Measurements from ENCODE around the gene CEP162.
"Not testable (repeated sequence)": the region's sequence is repeated elsewhere in the genome, so short reads cannot be mapped to it uniquely, and the experiment has no call there.

Gene CEP162

DNA sequence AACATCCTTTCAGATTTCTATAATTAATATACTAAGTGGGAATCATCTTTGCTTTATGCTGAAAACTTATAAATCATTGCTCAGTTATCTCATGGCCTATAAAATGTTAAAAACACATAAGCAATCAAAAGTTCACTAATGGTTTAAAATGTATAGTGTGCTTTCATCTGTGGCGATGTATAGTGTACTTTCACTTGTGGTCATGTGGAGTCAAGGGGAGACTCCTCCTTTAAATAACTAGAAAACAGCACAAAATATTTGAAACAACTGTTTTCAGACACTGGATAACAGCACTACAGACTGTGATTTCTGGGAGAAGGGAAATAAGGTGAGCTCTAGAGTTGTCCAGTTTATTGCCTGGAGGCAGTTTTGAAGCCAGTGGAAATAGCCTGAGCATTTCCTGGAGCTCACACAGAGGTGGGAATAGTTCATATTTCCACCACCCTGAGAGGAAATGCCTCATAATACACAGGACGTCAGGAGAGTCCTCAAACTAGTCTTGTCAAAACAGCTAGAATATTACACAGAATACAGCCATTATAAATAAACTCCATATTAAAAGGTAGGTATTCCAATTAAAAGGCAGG is 89.4 kb downstream of the CEP162 start:
- DNase-seq: no peak

DNA sequence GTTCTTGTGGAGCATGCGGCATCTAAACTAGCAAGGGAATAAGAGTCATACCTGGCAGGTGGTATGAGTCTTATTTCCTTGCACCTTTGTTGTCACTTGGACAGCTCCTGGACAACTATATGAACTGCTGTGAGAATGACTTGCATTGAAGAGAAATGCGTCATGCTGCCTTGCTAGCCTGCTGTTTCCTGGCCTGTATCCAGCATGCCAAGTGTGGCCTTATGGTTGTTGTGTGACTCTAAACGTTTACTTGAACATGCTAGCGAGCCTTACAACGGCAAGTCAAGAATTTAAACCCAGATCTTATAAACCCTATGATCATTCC is 90.4 kb downstream of the CEP162 start:
- no peak for DNase-seq

DNA sequence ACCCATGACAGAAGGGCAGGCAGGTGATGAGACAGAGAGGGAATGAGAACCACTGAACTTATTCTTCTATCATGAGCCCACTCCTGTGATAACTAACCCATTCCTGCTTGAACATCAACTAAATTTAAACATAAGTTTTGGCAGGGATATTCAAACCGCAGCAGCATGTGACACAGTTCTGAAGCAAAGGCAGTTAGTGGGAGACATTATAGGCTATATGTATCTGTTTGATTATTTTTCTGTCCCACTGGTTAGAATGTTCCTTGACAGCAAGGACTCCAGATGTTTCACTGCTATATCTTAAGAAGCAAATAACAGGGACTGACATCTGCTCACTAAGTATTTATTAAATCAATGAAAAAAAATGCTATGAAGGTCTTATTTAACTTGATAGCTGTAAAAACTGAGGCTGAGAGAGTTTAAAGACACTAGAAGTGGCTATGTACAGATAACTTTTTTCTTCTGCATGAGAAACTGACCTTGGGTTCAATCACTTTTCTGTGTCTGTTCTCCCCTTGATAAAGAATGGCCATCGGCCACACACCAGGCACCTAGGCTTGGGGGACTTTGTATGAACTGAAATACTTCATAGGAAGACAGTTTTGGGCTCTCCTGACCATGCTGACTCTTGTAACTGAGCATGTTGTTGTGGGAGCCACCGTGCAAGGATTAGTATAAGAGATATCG is 90.9 kb downstream of the CEP162 start:
- DNase-seq: no peak

DNA sequence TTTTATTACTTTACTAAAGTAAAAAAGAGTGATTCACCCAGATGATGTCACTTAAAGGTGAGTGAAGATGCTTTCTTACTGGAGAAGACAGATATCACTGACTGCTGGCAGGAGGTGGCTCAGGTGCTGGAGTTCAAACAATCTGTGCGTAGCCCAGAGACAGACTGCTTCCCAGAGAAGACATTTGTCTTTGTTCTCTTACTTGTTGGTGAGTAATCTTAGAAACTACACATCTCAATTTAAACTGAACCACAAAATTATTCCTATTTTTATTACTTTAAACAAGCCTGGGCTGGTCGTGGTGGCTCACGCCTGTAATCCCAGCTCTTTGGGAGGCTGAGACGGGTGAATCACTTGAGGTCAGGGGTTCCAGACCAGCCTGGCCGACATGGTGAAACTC is 92.2 kb downstream of the CEP162 start:
- no peak for DNase-seq

DNA sequence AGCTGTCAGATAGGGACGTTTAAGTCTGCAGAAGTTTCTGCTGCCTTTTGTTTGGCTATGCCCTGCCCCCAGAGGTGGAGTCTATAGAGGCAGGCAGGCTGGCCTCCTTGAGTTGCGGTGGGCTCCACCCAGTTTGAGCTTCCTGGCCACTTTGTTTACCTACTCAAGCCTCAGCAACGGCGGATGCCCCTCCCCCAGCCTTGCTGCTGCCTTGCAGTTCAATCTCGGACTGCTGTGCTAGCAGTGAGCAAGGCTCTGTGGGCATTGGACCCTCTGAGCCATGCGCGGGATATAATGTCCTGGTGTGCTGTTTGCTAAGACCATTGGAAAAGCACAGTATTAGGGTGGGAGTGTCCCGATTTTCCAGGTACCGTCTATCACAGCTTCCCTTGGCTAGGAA is 94.1 kb downstream of the CEP162 start:
- not testable (repeated sequence) for DNase-seq

DNA sequence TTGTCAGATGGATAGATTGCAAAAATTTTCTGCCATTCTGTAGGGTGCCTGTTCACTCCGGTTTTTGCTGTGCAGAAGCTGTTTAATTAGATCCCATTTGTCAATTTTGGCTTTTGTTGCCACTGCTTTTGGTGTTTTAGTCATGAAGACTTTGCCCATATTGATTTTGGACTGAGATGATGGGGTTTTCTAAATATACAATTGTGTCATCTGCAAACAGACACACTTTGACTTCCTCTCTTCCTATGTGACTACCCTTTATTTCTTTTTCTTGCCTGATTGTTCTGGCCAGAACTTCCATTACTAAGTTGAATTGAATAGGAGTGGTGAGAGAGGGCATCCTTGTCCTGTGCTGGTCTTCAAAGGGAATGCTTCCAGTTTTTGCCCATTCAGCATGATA is 97.9 kb downstream of the CEP162 start:
- DNase-seq: not testable (repeated sequence)

DNA sequence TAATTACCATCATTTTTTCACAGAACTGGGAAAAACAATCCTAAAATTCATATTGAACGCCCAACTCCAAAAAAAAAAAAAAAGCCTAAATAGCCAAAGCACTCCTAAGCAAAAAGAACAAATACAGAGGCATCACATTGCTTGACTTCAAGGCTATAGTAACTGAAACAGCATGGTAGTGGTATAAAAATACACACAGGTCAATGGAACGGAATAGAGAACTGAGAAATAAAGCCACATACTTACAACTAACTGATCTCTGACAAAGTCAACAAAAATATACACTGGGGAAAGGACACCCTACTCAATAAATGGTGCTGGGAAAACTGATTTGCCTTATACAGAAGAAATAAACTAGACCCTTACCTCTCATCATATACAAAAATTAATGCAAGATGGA is 104.3 kb downstream of the CEP162 start:
- no peak for DNase-seq

DNA sequence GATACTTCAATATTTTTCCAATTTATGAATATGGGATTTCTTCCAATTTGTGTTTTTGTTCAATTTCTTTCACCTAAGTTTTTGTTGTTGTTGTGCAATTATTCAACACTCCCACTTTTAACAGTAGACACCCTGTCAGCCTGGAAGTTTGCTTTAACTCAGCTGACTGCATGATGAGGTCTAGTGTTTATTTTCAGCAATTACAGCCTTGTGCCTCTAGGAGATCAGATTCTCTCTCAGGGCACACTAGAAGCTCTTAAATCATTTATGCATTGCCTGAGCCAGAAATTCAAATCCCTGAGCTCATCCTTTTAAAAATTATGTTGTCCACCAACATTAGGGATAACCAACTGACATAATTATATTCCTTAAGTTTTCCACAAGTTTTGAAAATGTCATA is 108.2 kb downstream of the CEP162 start:
- DNase-seq: no peak

DNA sequence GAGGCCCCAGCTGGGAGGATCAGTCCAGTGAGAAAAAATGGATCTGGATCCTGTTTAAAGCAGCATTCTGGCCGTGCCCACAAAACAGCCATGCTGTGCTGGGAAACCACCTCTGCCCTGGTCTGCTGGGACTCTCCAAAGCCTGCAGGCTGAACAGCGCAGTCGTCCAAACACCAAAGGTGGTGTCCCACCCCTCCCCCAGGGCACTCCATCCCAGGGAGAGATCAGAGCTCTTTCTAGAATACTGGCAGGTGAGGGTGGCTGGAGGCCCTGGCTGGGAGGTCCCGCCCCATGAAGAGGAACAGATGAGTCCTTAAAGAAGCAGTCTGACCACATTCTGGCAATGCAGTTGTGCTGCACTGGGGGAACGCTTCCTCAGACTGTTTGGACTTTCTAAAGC is 109.3 kb downstream of the CEP162 start:
- no peak for DNase-seq

DNA sequence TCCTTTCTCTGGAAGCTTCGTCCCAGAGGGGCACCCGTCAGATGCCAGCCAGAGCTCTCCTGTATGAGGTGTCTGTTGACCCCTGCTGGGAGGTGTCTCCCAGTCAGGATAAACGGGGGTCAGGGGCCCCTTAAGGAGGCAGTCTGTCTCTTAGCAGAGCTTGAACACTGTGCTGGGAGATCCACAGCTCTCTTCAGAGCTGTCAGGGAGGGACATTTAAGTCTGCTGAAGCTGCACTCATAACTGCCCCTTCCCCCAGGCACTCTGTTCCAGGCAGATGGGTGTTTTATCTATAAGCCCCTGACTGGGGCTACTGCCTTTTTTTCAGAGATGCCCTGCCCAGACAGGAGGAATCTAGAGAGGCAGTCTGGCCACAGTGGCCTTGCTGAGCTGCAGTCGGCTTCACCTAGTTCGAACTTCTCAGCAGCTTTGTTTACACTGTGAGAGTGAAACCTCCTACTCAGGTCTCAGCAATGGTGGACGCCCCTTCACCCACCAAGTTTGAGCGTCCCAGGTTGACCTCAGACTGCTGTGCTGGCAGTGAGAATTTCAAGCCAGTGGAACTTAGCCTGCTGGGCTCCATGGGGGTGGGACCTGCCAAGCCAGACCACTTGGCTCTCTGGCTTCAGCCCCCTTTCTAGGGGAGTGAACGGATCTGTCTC is 112.4 kb downstream of the CEP162 start:
- not testable (repeated sequence) for DNase-seq

DNA sequence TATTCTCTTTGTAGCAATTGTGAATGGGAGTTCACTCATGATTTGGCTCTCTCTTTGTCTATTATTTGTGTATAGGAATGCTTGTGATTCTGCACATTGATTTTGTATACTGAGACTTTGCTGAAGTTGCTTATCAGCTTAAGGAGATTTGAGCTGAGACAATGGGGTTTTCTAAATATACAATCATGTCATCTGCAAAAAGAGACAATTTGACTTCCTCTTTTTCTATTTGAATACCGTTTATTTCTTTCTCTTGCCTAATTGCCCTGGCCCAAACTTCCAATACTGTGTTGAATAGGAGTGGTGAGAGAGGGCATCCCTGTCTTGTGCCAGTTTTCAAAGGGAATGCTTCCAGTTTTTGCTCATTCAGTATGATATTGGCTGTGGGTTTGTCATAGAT is 116.1 kb downstream of the CEP162 start:
- DNase-seq: not testable (repeated sequence)

DNA sequence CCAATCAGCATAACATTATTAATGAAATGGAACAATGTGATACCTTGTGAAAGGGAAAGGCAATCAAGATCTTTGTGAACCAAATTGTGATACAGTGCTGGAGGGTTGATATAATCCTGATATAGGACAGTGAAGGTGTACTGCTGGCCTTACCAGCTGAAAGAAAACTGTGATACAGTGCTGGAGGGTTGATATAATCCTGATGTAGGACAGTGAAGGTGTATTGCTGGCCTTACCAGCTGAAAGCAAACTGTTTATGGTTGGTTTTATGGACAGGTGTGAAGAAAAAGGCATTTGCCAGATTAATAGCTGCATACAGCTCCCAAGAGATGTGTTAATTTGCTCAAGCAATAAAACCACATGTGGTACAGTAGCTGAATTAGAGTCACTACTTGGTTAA is 119.9 kb downstream of the CEP162 start:
- no peak for DNase-seq

DNA sequence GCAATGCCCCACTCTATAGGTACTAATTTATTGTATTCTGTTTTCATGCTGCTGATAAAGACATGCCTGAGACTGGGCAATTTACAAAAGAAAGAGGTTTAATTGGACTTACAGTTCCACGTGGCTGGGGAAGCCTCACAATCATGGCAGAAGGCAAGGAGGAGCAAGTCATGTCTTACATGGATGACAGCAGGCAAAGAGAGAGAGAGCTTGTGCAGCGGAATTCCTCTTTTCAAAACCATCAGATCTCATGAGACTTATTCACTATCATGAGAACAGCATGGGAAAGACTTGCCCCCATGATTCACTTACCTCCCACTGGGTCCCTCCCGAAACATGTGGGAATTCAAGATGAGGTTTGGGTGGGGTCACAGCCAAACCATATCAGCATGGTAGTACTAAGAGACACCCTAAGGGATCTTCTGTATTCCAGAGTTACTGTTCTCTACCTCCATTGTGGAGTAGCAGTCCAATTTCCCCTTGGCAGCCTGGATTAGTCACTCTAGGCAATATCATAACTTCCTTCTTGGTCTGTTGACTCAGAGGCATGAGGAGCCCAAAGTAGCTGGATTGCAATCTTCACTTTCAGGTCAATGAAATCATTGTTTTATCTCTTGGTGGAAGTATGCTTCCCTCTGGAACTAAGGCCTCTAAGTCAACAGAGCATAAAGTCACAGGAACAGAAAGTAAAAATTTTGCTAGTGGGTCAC is 122.1 kb downstream of the CEP162 start:
- DNase-seq: not testable (repeated sequence)

DNA sequence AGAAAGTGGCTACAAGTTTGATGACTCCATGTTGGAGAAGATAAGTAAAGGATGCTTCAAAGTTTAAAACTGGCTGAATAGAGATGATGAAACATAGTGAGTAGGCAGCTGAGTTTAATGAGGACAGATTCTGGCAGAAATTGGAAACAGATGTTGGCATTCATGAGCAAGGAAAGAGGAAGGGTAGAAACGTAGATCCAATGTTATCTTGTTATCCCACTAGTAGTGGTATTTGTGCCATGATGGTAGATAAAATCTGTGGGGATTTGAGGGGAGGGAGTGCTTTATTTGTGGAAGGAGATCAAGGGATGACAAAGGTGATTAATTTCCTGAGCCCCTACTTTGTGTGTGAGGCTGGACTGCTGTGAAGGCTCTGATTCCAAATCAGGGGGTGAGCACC is 124.4 kb downstream of the CEP162 start:
- DNase-seq: no peak

DNA sequence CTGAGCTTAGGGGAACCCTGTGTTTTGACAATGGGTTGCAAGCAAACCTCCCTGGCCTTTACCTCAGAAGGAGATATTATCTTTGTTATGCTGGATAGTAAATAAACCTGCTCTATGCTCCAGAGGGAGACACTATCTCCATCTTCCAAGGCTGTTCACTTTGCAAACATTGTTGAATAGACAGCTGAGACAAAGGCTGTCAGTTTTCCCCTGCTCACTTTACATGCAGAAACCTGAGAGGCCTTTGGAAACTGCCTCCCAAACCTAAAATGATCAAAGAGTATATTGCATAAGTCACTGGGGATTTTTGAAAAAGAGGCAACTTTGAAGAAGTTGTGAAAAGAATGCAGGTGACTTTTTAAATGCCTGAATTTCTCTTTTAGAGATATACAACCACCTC is 132.3 kb downstream of the CEP162 start:
- DNase-seq: no peak

DNA sequence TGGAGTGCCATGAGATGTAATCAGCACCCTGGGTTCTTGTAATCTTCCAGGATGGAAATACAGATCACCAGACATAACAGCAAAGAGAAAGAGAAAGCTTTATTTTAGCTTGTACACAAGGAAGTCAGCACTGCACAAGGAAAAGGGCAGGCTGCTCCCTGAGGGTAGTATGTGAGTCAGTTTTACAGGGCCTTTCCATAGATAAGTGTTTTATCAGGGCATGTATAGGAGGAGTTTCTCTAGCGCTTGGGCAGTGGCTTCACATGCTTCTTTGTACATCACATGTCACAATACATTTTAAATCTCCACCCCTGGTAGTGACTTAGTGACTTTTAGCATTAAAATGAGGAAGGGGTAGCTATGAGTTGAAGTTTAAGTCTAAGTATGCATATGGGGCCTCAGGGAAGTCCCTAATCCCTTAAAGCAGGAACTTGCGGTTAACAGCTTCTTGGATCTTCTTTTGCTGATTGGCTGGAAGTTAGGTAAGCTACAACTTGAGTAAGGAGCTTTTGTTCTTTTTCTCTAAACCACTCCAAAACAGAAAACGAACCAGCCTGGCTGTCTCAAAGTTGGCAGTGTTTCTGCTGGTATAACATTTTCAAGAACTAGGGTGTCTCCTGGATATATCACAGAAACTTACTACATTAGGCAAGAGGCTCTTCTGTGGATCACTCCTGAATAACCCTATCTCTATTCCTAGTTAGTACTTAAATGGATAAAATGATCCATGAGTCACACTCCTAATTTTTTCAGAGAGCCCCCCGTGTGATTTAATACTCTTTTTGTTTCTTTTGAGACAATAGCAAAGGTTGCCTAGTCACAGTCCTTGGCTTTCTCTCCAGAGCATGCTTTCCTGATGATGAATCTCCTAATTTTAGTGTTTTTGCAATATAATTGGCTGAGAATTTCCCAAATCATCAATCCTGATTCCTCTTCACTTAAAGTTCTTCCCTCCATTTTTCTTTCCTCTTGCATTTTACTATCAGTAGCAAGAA is 133.7 kb downstream of the CEP162 start:
- no peak for DNase-seq

DNA sequence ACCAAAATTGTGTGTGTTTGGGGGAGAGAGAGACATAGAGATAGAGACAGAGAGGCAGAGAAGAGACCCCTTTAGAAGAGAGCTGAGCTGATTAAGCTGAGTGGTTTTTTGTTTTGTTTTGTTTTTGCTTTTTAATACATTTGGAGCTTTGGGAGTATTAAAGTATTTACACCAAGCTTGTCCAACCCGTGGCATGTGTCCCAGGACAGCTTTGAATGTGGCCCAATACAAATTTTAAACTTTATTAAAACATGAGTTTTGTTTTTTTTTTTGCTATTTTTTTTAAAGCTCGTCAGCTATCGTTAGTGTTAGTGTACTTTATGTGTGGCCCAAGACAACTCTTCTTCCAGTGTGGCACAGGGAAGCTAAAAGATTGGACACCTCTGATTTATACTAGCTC is 137.9 kb downstream of the CEP162 start:
- no peak for DNase-seq

DNA sequence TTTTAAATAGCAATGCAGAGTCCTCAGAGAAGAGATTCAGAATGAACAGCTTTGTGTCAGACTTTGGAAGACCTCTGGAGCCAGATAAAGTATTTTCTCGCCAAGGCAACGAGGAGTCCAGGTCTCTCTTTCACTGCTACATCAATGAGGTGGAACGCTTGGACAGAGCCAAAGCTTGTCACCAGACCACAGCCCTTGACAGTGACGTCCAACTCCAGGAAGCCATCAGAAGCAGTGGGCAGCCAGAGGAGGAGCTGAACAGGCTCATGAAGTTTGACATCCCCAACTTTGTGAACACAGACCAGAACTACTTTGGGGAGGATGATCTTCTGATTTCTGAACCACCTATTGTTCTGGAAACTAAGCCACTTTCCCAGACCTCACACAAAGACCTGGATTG is 138.4 kb downstream of the CEP162 start:
- DNase-seq: no peak

DNA sequence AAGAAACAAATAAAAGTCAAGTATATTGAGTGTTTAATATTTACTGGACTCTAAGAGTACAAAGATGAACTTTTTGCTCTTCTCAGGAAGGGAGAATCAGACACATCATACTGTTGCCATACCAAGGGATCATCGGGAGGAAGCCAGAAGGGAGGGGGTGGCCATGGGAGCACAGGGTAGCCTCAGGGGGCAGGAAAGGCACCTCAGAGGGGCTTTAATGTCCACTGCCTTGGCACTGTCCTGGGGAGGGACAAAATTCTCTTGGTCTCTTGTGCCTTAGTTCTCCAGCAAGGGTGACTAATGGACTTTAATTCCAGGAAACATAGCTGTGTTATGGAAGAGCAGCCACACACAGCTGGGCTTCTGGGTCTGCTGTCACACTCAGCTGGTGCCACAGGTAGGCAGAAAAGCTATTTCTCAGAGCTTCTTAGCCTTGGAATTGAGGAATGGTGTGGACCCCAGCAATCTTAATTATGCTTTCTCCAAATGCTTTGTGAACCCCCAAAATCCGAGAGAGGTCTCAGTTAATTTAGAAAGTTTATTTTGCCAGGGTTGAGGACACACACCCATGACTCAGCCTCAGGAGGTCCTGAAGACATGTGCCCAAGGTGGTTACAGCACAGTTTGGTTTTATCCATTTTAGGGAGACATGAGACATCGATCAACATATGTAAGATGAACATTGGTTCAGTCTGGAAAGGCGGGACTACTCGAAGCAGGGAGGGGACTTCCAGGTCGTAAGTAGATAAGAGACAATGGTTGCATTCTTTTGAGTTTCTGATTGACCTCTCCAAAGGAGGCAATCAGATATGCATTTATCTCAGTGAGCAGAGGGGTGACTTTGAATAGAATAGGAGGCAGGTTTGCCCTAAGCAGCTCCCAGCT is 140.7 kb downstream of the CEP162 start:
- no peak for DNase-seq

DNA sequence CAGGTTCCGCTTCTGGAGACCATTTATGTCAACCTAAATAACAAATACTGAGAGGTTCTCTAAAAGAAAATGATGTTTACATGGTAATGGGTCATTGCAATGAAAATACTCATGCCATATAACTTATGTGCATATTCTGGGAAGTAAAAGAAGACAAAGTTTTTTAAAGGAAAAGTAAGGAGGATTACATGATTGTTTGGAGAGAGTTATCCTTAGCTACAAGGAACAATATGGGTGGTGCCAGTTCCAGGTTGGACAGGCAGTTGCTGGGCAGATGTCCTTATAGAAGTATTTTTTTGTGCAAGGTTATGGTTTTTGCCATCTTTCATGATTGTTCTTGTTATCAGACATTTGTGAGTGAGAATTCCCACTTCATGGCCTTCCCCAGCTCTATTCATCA is 141.4 kb downstream of the CEP162 start:
- DNase-seq: no peak

DNA sequence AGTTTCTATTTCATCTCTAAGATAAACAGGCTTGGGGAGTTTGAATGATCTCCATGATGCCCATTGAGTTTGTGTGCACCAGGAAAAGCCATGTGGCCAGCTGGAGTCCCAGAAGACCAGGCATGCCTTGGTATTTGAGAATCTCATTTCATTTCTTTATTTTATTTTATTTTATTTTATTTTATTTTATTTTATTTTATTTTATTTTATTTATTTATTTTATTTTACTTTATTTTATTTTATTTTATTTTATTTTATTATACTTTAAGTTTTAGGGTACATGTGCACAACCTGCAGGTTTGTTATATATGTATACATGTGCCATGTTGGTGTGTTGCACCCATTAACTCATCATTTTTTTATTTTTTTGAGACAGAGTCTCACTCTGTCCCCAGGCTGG is 142.7 kb downstream of the CEP162 start:
- not testable (repeated sequence) for DNase-seq
